ENCODE measurements around the gene OSBPL3. TPM values are rescaled to one million over a fixed set of nuclear protein-coding genes. Genes with fewer than 3 reads are reported as not detected.

Gene OSBPL3
- total and polyA plus RNA-seq, 2 donors = 9.1 to 23.3 TPM

GRCh38 chr7:24874791-24875190 is 105.2 kb downstream of the OSBPL3 start:
- Histone ChIP-seq H3K27me3 (ENCODE audit: control insufficient read depth in 2 of 2, insufficient read depth in 1 of 2, low read length in 1 of 2) (no peaks in the 10 kb centered on the region), H3K27ac (ENCODE audit: low read depth in 1 of 2, low read length in 1 of 2) (no peak overlapping the region)
- 99% methylated on average over 6 of the region's 6 CpGs for WGBS

GRCh38 chr7:24873944-24874343 is 106.0 kb downstream of the OSBPL3 start:
- no peaks in the 10 kb centered on the region for H3K9me3 ChIP-seq (ENCODE audit: control insufficient read depth in 2 of 2, insufficient read depth in 1 of 2, low read length in 1 of 2)
- H3K27ac ChIP-seq (ENCODE audit: low read depth in 1 of 2, low read length in 1 of 2) = no peak overlapping the region
- H3K27me3 ChIP-seq (ENCODE audit: control insufficient read depth in 2 of 2, insufficient read depth in 1 of 2, low read length in 1 of 2) = no peaks in the 10 kb centered on the region
- H3K4me1 ChIP-seq (ENCODE audit: control insufficient read depth in 2 of 2, insufficient read depth in 2 of 2, low read length in 2 of 2) = peaks cover 11 to 15% of the 10 kb centered on the region in 2 donors
- H3K4me3 ChIP-seq (ENCODE audit: low read length in 2 of 2) = no peak overlapping the region
- WGBS = 88% methylated on average over 4 of the region's 4 CpGs
- H3K36me3 ChIP-seq (ENCODE audit: control insufficient read depth in 2 of 2, insufficient read depth in 2 of 2, low read length in 1 of 2) = peaks cover 7 to 18% of the 10 kb centered on the region in 2 donors
- no peak for DNase-seq (ENCODE audit: low read depth in 6 of 9, low spot score in 9 of 9)

More at GRCh38 chr7:24874791-24875190, 105.2 kb downstream of the OSBPL3 start:
- Histone ChIP-seq H3K4me3 (ENCODE audit: low read length in 2 of 2) (no peak overlapping the region), H3K9me3 (ENCODE audit: control insufficient read depth in 2 of 2, insufficient read depth in 1 of 2, low read length in 1 of 2) (no peaks in the 10 kb centered on the region), H3K4me1 (ENCODE audit: control insufficient read depth in 2 of 2, insufficient read depth in 2 of 2, low read length in 2 of 2) (peaks cover 11 to 15% of the 10 kb centered on the region in 2 donors), H3K36me3 (ENCODE audit: control insufficient read depth in 2 of 2, insufficient read depth in 2 of 2, low read length in 1 of 2) (peaks cover 7 to 18% of the 10 kb centered on the region in 2 donors)
- no peak for DNase-seq (ENCODE audit: low read depth in 6 of 9, low spot score in 9 of 9)

DNA sequence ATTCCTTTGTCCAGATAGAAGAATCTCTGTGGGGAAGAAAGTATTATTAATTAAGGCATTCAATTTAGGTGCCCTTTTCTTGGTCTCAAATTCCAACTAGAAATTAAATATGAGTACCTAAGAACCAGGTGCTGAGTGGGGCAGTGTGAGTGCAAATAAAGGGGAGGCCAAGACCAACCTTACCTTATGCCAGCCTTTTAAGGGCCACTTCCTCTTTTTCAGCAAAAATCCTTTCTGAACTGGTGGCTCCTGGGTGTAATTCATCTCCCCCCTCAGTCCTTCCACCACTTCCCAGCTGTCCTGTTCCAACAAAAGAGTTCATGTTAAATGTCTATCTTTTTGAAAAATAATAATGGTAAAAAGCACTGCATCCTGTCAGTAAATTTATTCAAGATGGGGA is 108.2 kb downstream of the OSBPL3 start:
- Histone ChIP-seq H3K4me1 (ENCODE audit: control insufficient read depth in 2 of 2, insufficient read depth in 2 of 2, low read length in 2 of 2) (no peaks in the 10 kb centered on the region), H3K27me3 (ENCODE audit: control insufficient read depth in 2 of 2, insufficient read depth in 1 of 2, low read length in 1 of 2) (no peaks in the 10 kb centered on the region), H3K9me3 (ENCODE audit: control insufficient read depth in 2 of 2, insufficient read depth in 1 of 2, low read length in 1 of 2) (no peaks in the 10 kb centered on the region), H3K27ac (ENCODE audit: low read depth in 1 of 2, low read length in 1 of 2) (no peak overlapping the region), H3K36me3 (ENCODE audit: control insufficient read depth in 2 of 2, insufficient read depth in 2 of 2, low read length in 1 of 2) (peaks cover 10 to 21% of the 10 kb centered on the region in 2 donors), H3K4me3 (ENCODE audit: low read length in 2 of 2) (no peak overlapping the region)
- DNase-seq (ENCODE audit: low read depth in 6 of 9, low spot score in 9 of 9) = no peak

GRCh38 chr7:24870766-24871165 is 109.2 kb downstream of the OSBPL3 start:
- H3K36me3 ChIP-seq (ENCODE audit: control insufficient read depth in 2 of 2, insufficient read depth in 2 of 2, low read length in 1 of 2) = peaks cover 12 to 23% of the 10 kb centered on the region in 2 donors
- 95% methylated on average over 6 of the region's 6 CpGs for WGBS

GRCh38 chr7:24869572-24869971 is 110.4 kb downstream of the OSBPL3 start:
- H3K9me3 ChIP-seq (ENCODE audit: control insufficient read depth in 2 of 2, insufficient read depth in 1 of 2, low read length in 1 of 2) = no peaks in the 10 kb centered on the region
- peaks cover 13 to 35% of the 10 kb centered on the region in 2 donors for H3K36me3 ChIP-seq (ENCODE audit: control insufficient read depth in 2 of 2, insufficient read depth in 2 of 2, low read length in 1 of 2)
- H3K4me3 ChIP-seq (ENCODE audit: low read length in 2 of 2) = no peak overlapping the region
- no peak overlapping the region for H3K27ac ChIP-seq (ENCODE audit: low read depth in 1 of 2, low read length in 1 of 2)
- H3K4me1 ChIP-seq (ENCODE audit: control insufficient read depth in 2 of 2, insufficient read depth in 2 of 2, low read length in 2 of 2) = no peaks in the 10 kb centered on the region
- DNase-seq (ENCODE audit: low read depth in 6 of 9, low spot score in 9 of 9) = no peak
- WGBS = 97% methylated on average over 2 of the region's 2 CpGs
- no peaks in the 10 kb centered on the region for H3K27me3 ChIP-seq (ENCODE audit: control insufficient read depth in 2 of 2, insufficient read depth in 1 of 2, low read length in 1 of 2)

More at GRCh38 chr7:24870766-24871165, 109.2 kb downstream of the OSBPL3 start:
- Histone ChIP-seq H3K4me3 (ENCODE audit: low read length in 2 of 2) (no peak overlapping the region), H3K4me1 (ENCODE audit: control insufficient read depth in 2 of 2, insufficient read depth in 2 of 2, low read length in 2 of 2) (no peaks in the 10 kb centered on the region), H3K9me3 (ENCODE audit: control insufficient read depth in 2 of 2, insufficient read depth in 1 of 2, low read length in 1 of 2) (no peaks in the 10 kb centered on the region), H3K27ac (ENCODE audit: low read depth in 1 of 2, low read length in 1 of 2) (no peak overlapping the region), H3K27me3 (ENCODE audit: control insufficient read depth in 2 of 2, insufficient read depth in 1 of 2, low read length in 1 of 2) (no peaks in the 10 kb centered on the region)
- DNase-seq (ENCODE audit: low read depth in 6 of 9, low spot score in 9 of 9) = no peak

DNA sequence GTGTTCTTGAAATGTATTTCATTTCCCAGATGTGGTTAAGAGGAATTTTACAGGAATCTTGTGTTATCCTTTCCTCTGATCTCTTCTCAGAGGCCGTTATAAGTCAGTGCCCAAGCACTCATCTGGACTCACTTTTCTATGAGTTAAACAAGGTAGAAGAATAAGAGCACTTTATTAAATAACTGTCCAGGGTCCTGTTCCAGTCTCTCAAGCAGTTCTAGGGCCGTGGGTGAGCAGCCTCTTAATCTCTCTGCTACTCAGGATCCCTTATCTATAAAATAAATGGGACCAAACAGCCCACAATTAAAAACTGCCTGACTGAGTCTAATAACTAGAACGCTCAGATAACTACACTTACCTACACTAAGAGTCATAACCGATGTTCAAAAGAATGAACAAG is 111.2 kb downstream of the OSBPL3 start:
- H3K4me3 ChIP-seq (ENCODE audit: low read length in 2 of 2) = no peak overlapping the region
- H3K9me3 ChIP-seq (ENCODE audit: control insufficient read depth in 2 of 2, insufficient read depth in 1 of 2, low read length in 1 of 2) = no peaks in the 10 kb centered on the region
- no peaks in the 10 kb centered on the region for H3K4me1 ChIP-seq (ENCODE audit: control insufficient read depth in 2 of 2, insufficient read depth in 2 of 2, low read length in 2 of 2)
- H3K36me3 ChIP-seq (ENCODE audit: control insufficient read depth in 2 of 2, insufficient read depth in 2 of 2, low read length in 1 of 2) = peaks cover 13 to 40% of the 10 kb centered on the region in 2 donors
- 54% methylated on average over 4 of the region's 4 CpGs for WGBS
- no peaks in the 10 kb centered on the region for H3K27me3 ChIP-seq (ENCODE audit: control insufficient read depth in 2 of 2, insufficient read depth in 1 of 2, low read length in 1 of 2)
- no peak for DNase-seq (ENCODE audit: low read depth in 6 of 9, low spot score in 9 of 9)
- no peak overlapping the region for H3K27ac ChIP-seq (ENCODE audit: low read depth in 1 of 2, low read length in 1 of 2)

DNA sequence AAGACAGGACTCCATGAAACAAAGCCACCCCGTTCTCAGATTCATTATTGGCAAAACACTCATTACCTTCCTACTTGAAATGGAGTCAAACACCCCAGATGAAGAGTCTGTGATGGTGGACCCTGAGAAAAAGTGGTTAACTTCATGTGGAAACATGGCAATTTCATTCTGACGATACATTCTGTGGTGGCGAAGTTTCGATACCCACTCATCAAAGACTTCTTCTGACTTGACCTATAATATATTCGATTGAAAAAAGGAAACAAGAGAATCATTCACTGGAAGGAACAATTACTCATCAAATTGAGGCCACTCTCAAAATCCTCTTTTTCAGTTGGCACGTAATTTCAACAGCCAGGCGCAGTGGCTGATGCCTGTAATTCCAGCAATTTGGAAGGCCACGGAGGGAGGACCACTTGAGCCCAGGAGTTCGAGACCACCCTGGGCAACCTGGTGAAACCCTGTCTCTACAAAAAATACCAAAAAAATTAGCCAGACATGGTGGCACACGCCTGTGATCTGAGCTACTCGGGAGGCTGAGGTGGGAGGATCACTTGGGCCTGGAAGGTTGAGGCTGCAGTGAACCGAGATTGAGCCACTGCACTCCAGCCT is 113.9 kb downstream of the OSBPL3 start:
- Histone ChIP-seq H3K36me3 (ENCODE audit: control insufficient read depth in 2 of 2, insufficient read depth in 2 of 2, low read length in 1 of 2) (peaks cover 22 to 48% of the 10 kb centered on the region in 2 donors), H3K27me3 (ENCODE audit: control insufficient read depth in 2 of 2, insufficient read depth in 1 of 2, low read length in 1 of 2) (no peaks in the 10 kb centered on the region), H3K4me3 (ENCODE audit: low read length in 2 of 2) (no peak overlapping the region), H3K27ac (ENCODE audit: low read depth in 1 of 2, low read length in 1 of 2) (no peak overlapping the region), H3K4me1 (ENCODE audit: control insufficient read depth in 2 of 2, insufficient read depth in 2 of 2, low read length in 2 of 2) (no peaks in the 10 kb centered on the region), H3K9me3 (ENCODE audit: control insufficient read depth in 2 of 2, insufficient read depth in 1 of 2, low read length in 1 of 2) (no peaks in the 10 kb centered on the region)
- no peak for DNase-seq (ENCODE audit: low read depth in 6 of 9, low spot score in 9 of 9)
- WGBS = 98% methylated on average over 12 of the region's 12 CpGs

DNA sequence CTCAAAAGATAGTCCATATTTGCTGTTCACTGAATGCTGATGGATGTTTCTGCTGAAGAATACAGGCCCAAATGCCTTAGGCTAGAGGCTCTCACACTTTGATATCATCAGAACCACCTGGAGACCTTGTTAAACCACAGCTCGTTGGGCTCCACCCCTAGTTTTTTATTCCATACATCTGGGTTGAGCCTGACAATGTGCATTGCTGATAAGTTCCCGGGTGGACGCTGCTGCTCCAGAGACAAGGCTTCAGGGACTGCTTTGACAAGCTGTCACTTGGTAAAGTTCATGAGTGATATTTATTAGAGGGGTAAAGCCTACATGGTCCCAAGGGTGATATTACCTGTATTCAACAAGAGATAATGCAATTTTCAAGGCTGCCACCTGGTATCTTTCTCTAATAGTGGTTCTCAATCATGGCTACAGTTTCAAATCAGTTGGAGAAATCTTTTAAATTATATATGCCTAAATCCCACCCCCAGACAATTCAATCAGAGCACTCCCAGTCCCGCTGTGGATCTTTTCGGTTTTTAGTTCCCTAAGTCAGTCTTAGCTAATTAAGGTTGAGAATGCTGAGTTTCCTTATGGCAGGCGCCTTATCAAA is 115.7 kb downstream of the OSBPL3 start:
- no peaks in the 10 kb centered on the region for H3K4me1 ChIP-seq (ENCODE audit: control insufficient read depth in 2 of 2, insufficient read depth in 2 of 2, low read length in 2 of 2)
- no peak for DNase-seq (ENCODE audit: low read depth in 6 of 9, low spot score in 9 of 9)
- peaks cover 16 to 36% of the 10 kb centered on the region in 2 donors for H3K36me3 ChIP-seq (ENCODE audit: control insufficient read depth in 2 of 2, insufficient read depth in 2 of 2, low read length in 1 of 2)
- H3K27me3 ChIP-seq (ENCODE audit: control insufficient read depth in 2 of 2, insufficient read depth in 1 of 2, low read length in 1 of 2) = no peaks in the 10 kb centered on the region
- H3K4me3 ChIP-seq (ENCODE audit: low read length in 2 of 2) = no peak overlapping the region
- no peak overlapping the region for H3K27ac ChIP-seq (ENCODE audit: low read depth in 1 of 2, low read length in 1 of 2)
- H3K9me3 ChIP-seq (ENCODE audit: control insufficient read depth in 2 of 2, insufficient read depth in 1 of 2, low read length in 1 of 2) = no peaks in the 10 kb centered on the region
- WGBS = 94% methylated on average over 6 of the region's 6 CpGs

DNA sequence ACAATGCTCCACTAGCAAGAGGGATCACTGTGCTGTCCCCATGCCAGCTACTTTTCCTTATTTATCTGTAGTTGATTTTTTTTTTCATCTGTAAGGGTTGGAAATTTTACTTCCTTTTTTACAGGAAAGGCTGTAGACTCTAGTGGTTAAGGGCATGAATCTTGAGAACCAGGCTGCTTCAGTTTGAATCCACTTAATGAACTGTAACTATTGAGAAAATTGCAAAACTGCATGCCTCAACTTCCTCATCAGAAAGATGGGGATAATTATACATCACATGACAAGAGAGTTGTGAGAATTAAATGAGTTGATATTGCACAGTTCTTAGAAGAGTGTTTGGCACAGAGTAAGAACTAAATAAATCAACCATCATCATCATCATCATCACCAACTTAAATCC is 116.4 kb downstream of the OSBPL3 start:
- DNase-seq (ENCODE audit: low read depth in 6 of 9, low spot score in 9 of 9) = no peak
- no peak overlapping the region for H3K27ac ChIP-seq (ENCODE audit: low read depth in 1 of 2, low read length in 1 of 2)
- H3K27me3 ChIP-seq (ENCODE audit: control insufficient read depth in 2 of 2, insufficient read depth in 1 of 2, low read length in 1 of 2) = no peaks in the 10 kb centered on the region
- no peaks in the 10 kb centered on the region for H3K4me1 ChIP-seq (ENCODE audit: control insufficient read depth in 2 of 2, insufficient read depth in 2 of 2, low read length in 2 of 2)
- no peaks in the 10 kb centered on the region for H3K9me3 ChIP-seq (ENCODE audit: control insufficient read depth in 2 of 2, insufficient read depth in 1 of 2, low read length in 1 of 2)
- peaks cover 16 to 36% of the 10 kb centered on the region in 2 donors for H3K36me3 ChIP-seq (ENCODE audit: control insufficient read depth in 2 of 2, insufficient read depth in 2 of 2, low read length in 1 of 2)
- no peak overlapping the region for H3K4me3 ChIP-seq (ENCODE audit: low read length in 2 of 2)

All from thymus (tissue), 11 donors.